A673 (cell line): ENCODE measurements around the gene EVA1A. TPM values are rescaled to one million over a fixed set of nuclear protein-coding genes. Genes with fewer than 3 reads are reported as not detected.

ENCODE experiments used
- BruUV-seq: library from RNA; stranded (reverse); fragments of 400-500 nt; replicated peaks from 2 replicates; lab custom pipeline; 2021; lab: Mats Ljungman, UMichigan
- CTCF ChIA-PET: fragments of 300-600 bp; sonication (Branson Sonifier 250); formaldehyde crosslinking; loops from one replicate; lab custom pipeline; 2022; ENCODE audit warnings: antibody characterized with exemption; lab: Charles Lee
- POLR2A ChIA-PET: fragments of 300-600 bp; sonication (Branson Sonifier 250); formaldehyde crosslinking; loops from one replicate; lab custom pipeline; 2022; ENCODE audit warnings: antibody characterized with exemption; ENCODE audit not compliant: low non-redundant PET; lab: Charles Lee
- DNase-seq: peaks from one replicate; pipeline ENCODE4 v3.0.0-alpha.2; 2015; ENCODE audit warnings: low spot score
- H3K27ac ChIP-seq: fragments of 200-600 bp; sonication (generic); 2 replicates; pipeline ENCODE4 v1.5.1; 2016; ENCODE audit warnings: mixed run types, low read depth, mild to moderate bottlenecking, mixed read lengths, antibody characterized with exemption, low read length; ENCODE audit not compliant: poor library complexity, severe bottlenecking
- H3K27me3 ChIP-seq: fragments of 200-600 bp; sonication (generic); replicated peaks from 2 replicates; pipeline ENCODE4 v1.6.1; 2017; ENCODE audit warnings: mixed run types, low read depth, mild to moderate bottlenecking, mixed read lengths, antibody characterized with exemption, low read length; ENCODE audit not compliant: insufficient read depth, poor library complexity
- H3K36me3 ChIP-seq: fragments of 200-600 bp; sonication (generic); 2 replicates; pipeline ENCODE4 v1.6.1; 2016; ENCODE audit warnings: mixed run types, mild to moderate bottlenecking, mixed read lengths, antibody characterized with exemption, low read length; ENCODE audit not compliant: insufficient read depth, poor library complexity, severe bottlenecking
- H3K4me1 ChIP-seq: fragments of 200-600 bp; sonication (generic); 2 replicates; pipeline ENCODE4 v1.6.1; 2017; ENCODE audit warnings: mixed run types, mild to moderate bottlenecking, mixed read lengths, antibody characterized with exemption, low read length; ENCODE audit not compliant: insufficient read depth, poor library complexity, severe bottlenecking
- H3K4me3 ChIP-seq: fragments of 200-600 bp; sonication (generic); 2 replicates; pipeline ENCODE4 v1.5.1; 2016; ENCODE audit warnings: low read depth, mixed run types, mild to moderate bottlenecking, mixed read lengths, low read length; ENCODE audit not compliant: poor library complexity, severe bottlenecking
- H3K9me3 ChIP-seq: fragments of 200-600 bp; sonication (generic); 2 replicates; pipeline ENCODE4 v1.6.1; 2016; ENCODE audit warnings: mixed run types, low read depth, mild to moderate bottlenecking, mixed read lengths, antibody characterized with exemption, low read length; ENCODE audit not compliant: poor library complexity, severe bottlenecking
- CTCF ChIP-seq: fragments of 300-800, 200-600 bp; sonication (generic); conservative IDR thresholded peaks from 2 replicates; pipeline ENCODE4 v1.5.1; 2017; ENCODE audit warnings: low read depth, mild to moderate bottlenecking, antibody characterized with exemption, low read length, moderate library complexity, mixed read lengths
- EZH2 ChIP-seq: fragments of 200-600 bp; sonication (generic); IDR thresholded peaks from 2 replicates; pipeline ENCODE4 v1.6.1; 2017; ENCODE audit warnings: borderline replicate concordance, low read depth, mild to moderate bottlenecking, mixed read lengths, antibody characterized with exemption, low read length; ENCODE audit not compliant: poor library complexity, severe bottlenecking
- intact Hi-C: fragments of 100-400 bp; cut with micrococcal nuclease; formaldehyde crosslinking; loops from one replicate; pipeline ENCODE4 v1.10.0; 2022; ENCODE audit not compliant: unreplicated experiment
- total RNA-seq: library from RNA; stranded (reverse); gene quantifications from 2 replicates; pipeline ENCODE4 v1.2.3, GENCODE V29; 2021

Gene EVA1A
- total RNA-seq, 1 experiment from 2014 or later, result 4.3 TPM

- POLR2A ChIA-PET, result no interaction called here
- no peak overlapping the region for H3K27ac ChIP-seq
- BruUV-seq, result no TSS peak
- no peaks in the 10 kb centered on the region for H3K36me3 ChIP-seq
- DNase-seq, result no peak
- TF ChIP-seq EZH2 (no peak), CTCF (no peak)
- no peak overlapping the region for H3K4me3 ChIP-seq
- H3K27me3 ChIP-seq, result no peaks in the 10 kb centered on the region
- CTCF ChIA-PET, result no interaction called here
- H3K4me1 ChIP-seq, result no peaks in the 10 kb centered on the region
- H3K9me3 ChIP-seq, result peaks cover 11% of the 10 kb centered on the region
- intact Hi-C loops, result no loop called here
Measured at GRCh38 chr2:75450068-75450467, 110.7 kb downstream of the EVA1A start.

- no TSS peak for BruUV-seq
Measured at GRCh38 chr2:75447176-75447575, 113.6 kb downstream of the EVA1A start.

More at GRCh38 chr2:75447176-75447575, 113.6 kb downstream of the EVA1A start:
- POLR2A ChIA-PET, result no interaction called here
- TF ChIP-seq EZH2 (no peak), CTCF (no peak)
- CTCF ChIA-PET, result no interaction called here
- Histone ChIP-seq H3K4me1 (no peaks in the 10 kb centered on the region), H3K27ac (no peak overlapping the region), H3K9me3 (peaks cover 11% of the 10 kb centered on the region), H3K36me3 (no peaks in the 10 kb centered on the region), H3K27me3 (no peaks in the 10 kb centered on the region), H3K4me3 (no peak overlapping the region)
- intact Hi-C loops, result no loop called here
- no peak for DNase-seq

Other genes with a start within 250 kb of the EVA1A start
- gene MRPL19, start 85.8 kb upstream of the EVA1A start, total RNA-seq, result 94.0 and 98.4 TPM in 2 replicates
- 40.2 and 42.2 TPM in 2 replicates for gene GCFC2, start 150.0 kb upstream of the EVA1A start, total RNA-seq